GM21390 (cell line): ENCODE results near the gene PEAR1.

ENCODE experiments used
- ATAC-seq: cut with Tn5 transposase; IDR thresholded peaks from one replicate; pipeline ENCODE4 v1.9.1; 2021; ENCODE audit not compliant: unreplicated experiment

The PEAR1 gene

GRCh38 chr1:156935505-156936128 lies 42.1 kb downstream of the PEAR1 start:
- ATAC-seq = no peak

GRCh38 chr1:156936191-156936590 lies 42.7 kb downstream of the PEAR1 start:
- no peak for ATAC-seq

- no peak for ATAC-seq
These were observed 43.3 kb downstream of the PEAR1 start for GRCh38 chr1:156936721-156937220.

DNA sequence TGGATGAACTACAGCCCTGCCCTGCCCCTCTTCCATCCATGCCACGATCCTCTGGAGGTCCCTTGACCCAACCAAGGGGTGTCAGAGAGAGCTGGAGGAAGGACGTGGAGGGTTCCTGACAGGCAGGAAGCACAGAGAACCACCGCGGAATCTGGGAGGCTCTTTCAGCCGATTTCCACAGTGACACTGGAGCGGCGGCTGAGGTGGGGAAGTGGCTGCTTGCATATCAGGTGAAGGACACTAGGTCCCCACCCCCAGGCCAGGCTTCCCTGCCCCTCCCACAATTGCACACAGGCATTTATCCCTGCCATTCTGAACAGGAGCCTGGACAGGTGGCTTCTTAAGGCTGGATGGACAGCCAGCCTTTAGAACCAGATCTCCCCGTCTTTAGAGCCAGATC lies 44.4 kb downstream of the PEAR1 start:
- no peak for ATAC-seq

- no peak for ATAC-seq
These were observed 45.3 kb downstream of the PEAR1 start for GRCh38 chr1:156938813-156939212.

DNA sequence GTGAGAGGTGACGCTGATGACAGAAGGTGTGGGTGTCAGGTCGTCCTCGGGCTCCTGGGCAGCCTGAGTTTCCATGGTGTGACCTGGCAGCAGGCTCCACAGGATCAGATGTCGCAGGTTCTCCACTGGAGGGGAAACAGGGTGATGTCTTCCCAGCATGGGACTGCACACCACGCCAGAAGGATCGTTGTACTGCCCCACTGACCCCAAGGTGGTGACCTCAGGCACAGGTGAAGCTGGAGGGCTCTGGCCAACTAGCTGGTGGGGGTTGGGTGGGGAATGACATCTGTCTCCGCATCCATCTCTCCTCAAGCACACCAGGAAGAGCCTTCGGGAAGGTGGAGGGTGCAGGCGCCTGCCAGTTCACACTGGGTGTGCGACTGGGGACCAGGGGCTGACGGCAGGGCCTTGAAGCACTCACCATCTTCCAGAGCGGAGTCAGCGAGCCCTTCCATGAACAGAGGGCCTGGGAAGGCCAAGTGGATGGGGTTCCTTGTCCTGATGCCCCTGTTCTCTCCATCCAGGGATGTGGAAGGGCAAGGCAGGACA lies 46.3 kb downstream of the PEAR1 start:
- no peak for ATAC-seq

DNA sequence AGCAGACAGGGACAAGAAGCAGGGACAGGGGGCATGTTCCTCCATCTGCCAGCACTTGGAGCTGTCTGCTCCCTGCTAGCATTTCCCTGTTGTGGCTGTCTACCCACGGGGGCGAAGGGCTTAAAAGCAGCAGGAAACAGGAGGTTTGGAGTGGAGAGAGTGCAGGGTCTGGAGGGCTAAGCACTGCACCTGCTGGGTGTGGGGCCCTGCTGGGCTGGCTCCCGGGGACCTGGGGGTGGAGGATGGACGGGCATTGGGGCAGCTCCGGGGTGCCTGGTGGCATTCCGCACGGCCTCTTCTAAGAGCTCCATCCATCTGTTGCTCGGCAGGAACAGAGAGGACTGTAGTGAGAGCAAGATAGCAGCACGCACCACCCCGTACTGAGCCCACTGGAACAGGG lies 48.2 kb downstream of the PEAR1 start:
- no peak for ATAC-seq

DNA sequence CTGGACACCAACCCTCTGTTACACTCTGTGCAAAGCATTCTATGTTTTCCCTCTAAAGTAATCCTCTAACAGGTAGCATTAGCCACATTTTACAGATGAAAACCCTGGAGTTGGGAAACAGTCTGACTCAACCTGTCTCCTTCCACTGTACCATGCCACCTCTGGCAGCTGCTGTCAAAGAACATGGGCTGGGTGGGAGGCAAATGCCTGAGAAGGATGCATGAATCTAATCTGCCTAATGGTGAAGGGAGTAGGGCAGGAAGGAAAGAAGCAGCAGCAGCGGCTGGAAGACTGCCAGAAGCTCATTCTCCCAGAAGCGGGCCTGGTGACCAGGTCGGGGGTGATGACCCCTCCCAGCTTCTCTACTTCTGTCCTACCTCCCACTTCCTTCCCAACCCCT lies 48.7 kb downstream of the PEAR1 start:
- no peak for ATAC-seq

- ATAC-seq = no peak
These were observed 49.1 kb downstream of the PEAR1 start for GRCh38 chr1:156942576-156942975.

DNA sequence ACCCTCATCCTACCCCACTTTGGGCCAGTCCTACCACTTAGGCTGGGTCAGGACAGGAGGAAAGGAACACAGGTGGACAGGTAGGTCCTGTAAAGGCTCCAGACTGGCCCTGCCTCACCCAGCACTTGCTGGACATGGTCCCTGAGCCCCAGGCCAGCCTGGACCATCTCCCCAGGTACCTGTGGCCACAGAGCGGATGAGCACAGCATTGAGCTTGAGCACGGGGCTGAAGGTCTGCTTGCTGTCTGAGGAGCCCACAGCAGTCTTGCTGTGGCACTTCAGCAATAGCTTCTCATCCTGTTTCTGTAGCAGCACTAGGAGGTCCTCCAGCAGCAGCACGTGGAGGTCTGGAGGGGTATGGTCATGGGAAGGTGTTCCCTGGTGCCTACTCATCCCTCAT lies 50.2 kb downstream of the PEAR1 start:
- ATAC-seq = no peak

- ATAC-seq = no peak
These were observed 50.8 kb downstream of the PEAR1 start for GRCh38 chr1:156944268-156944667.

DNA sequence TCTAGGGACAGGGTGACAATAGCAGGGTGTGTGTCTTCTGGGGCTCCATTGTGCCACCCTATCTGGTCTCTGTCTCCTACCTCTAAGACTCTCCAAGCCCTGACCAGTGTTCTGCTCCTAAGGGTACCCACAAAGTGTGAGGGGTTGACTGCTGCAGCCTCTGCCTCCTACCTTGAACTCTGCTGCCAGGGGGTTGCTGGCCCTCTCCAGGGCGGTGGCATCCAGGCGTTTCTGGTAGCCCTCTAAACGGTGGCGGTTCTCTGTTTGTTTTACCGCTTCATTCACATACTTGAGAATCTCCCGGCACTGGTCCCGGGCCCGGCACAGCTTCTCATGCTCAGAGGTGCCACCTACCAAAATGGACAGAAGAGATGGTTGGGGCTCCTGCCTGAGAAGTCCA lies 51.3 kb downstream of the PEAR1 start:
- no peak for ATAC-seq

DNA sequence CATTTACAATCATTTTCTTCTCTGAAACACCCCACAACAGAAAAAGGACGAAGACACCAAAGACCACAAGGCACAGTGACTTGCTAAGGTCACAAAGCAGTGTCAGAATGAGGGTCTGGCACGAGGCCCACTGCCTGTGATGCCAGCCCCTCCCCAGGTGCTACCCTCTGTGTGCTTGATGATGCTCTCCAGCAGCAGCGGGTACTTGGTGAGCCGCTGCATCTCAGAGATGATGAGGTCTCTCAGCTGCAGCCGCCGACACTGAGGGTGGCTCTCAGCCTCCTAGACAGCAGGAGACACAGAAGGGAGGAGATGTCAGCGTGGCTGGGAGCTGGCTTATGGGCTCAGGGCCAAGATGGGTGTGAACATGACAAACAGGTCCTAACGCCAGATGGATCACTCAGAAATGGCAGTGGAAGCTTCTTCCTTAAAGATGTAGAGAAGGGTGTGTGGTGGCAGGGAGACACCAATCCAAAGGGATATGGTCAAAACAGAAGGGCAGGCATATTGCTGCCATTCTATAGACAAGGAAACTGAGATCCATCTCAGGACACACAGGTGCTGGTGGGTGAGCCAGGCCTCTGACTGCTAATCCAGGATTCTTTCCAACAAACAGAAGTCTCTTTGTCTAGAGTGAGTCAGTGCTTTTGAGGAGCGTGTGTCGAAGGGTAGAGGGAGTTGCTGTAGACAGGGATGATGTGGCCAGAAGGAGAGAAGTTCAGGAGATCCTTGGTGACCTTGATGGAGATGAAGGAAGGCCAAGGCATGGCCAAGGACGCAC lies 52.6 kb downstream of the PEAR1 start:
- no peak for ATAC-seq

DNA sequence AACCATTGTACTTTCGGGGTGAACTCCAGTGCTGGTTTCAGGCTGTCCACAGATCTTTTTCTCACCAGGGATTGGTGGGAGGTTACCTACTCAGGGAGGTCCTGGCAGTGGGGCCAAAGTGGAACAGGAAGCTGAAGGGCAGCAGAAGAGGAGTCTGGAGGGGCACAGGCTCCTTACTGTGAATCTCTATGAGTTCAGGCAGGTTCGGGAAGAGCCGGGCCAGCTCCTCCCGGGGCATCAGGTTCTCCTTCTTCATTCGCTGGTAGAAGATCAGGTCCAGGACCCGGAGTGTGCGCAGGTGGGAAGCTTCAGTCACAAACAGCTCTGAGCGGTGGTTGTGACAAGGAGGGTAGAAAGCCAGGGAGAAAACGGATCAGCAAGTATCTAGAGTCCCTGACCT lies 53.6 kb downstream of the PEAR1 start:
- no peak for ATAC-seq

DNA sequence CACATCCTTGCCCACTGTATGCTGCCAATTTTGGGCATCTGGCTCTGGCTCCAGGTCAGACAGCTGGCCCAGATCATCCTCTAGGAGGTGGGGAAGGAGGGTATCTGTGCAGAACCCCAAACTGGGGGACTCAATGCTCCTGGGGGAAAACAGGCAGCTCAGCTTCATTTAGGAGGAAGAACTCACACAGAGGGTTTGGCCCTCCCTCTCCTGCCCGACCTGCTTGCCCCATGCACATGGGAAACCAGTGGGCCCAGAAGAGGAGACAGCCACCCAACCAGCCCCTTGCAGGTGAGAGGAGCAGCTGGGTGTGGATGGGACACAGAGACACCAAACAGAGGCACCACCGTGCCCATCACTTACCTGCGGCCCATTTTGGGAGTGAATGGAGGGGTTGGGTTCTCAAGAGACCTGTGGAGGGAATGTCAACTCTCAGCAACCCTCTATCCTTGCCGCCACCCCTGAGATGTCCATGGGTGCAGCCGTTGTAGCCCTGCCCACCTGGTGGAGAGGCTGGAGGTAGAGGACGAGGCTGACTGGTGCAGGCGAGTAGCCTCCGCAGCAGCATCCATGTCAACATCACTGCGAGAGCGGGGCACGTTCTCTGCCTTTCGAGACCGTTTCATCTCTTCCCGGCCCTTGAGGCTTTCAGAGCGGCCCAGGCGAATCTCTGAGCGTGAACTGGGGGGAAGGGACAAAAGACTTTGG lies 54.5 kb downstream of the PEAR1 start:
- no peak for ATAC-seq

DNA sequence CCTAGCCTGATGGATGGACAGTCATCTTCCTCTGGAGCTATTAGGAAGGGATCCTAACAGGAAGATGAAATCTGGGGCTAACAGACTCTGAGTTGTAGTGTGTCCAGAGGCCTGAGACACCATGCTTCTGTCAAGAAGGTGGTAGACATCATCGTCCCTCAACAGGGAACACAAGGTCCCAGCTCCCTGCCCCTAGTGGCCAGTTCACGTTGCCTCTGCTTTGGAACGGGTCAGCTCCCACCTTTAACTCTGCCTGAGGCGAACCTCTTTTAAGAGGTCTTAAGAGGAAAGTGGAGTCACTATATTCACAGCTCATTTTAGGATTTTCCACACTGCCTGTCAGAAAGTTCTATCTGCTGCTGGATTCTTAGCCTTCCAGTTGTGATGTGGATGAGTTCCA lies 55.2 kb downstream of the PEAR1 start:
- ATAC-seq = no peak

GRCh38 chr1:156949127-156949526 lies 55.6 kb downstream of the PEAR1 start:
- no peak for ATAC-seq

DNA sequence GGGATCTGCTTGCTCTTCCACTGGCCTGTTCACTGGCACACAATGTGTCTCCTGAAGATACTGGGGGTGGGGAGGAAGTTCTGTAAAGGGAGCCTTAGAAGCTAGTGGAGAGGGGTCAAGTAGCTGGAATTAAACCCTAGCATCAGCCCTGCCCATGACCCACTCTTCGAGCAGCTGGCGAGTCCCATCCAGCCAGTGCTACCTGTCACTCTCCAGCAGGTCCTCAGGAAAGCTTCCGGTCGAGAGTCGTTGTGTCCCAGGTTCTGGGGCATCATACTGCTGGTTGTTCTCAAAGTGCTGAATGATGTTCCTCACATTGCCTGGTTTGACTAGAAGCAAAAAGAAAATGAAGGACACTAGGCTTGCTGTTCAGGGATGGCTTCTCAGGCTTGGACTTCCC lies 57.9 kb downstream of the PEAR1 start:
- no peak for ATAC-seq

DNA sequence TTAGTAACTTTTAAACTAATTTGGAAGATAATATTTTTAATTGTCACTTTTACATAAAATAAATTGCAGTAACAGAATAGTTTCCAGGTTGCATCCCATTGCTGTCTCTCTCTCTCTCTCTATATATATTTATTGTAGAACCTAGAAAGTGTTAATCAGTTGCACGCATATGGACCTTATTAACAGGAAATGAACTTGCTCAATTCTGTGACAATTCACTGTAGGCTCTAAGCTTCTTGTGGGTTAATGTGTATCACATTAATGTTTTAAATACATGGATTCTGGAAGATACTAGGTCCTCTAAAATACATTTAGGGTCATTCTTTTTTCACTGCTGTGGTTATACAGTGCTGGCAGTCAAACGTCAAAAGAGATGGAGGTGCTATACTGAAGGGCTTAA lies 60.1 kb downstream of the PEAR1 start:
- no peak for ATAC-seq

DNA sequence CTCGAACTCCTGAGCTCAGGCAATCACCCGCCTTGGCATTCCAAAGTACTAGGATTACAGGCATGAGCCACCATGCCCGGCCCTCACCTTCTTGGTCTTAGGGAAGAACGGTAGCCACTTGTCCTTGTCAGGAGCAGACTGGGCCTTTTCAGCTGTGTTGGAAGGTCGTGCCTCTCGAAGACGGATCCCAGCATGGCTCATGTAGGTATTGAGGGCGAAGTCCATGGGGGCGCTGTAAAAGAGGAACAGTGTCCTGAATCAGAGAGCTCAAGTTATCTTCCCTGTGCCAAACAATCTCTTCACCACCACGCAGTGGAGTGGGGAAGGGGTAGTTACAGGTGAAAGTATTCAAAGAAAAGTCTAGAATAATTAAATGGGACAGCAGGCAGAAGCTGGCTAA lies 62.8 kb downstream of the PEAR1 start:
- no peak for ATAC-seq

GRCh38 chr1:156957634-156958033 lies 64.1 kb downstream of the PEAR1 start:
- ATAC-seq = no peak

- no peak for ATAC-seq
These were observed 64.8 kb downstream of the PEAR1 start for GRCh38 chr1:156958247-156958714.
